ENCODE measurements around the gene RTN1.

DNA sequence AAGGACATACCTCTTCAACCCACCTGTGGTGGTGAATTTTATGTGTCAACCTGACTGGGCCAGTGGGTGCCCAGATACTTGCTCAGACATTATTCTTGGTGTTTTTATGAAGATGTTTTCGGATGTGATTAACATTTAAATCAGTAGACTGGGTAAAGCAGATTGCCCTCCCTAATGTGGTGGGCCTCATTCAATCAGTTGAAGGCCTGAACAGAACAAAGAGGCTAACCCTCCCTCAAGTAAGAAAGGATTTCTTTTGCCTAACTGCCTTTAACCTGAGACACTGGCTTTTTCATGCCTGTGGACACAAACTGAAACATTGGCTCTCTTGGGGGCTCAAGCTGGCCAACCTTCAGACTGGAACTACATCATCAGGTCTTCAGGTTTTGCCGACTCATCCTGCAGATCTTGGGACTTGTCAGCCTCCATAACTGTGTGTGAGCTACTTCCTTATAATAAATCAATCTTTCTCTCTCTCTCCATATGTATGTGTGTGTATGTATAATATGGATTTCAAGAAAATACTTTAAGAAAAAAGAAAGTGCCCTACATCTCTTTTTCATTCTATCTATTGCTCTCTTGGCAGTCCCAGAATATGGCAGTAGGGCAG lies 39.4 kb downstream of the RTN1 start:
- TF ChIP-seq EZH2 (IDR thresholded peaks at IDR 0.05; ENCODE audit: borderline replicate concordance) = no peak
- TF ChIP-seq, protein P1, sequence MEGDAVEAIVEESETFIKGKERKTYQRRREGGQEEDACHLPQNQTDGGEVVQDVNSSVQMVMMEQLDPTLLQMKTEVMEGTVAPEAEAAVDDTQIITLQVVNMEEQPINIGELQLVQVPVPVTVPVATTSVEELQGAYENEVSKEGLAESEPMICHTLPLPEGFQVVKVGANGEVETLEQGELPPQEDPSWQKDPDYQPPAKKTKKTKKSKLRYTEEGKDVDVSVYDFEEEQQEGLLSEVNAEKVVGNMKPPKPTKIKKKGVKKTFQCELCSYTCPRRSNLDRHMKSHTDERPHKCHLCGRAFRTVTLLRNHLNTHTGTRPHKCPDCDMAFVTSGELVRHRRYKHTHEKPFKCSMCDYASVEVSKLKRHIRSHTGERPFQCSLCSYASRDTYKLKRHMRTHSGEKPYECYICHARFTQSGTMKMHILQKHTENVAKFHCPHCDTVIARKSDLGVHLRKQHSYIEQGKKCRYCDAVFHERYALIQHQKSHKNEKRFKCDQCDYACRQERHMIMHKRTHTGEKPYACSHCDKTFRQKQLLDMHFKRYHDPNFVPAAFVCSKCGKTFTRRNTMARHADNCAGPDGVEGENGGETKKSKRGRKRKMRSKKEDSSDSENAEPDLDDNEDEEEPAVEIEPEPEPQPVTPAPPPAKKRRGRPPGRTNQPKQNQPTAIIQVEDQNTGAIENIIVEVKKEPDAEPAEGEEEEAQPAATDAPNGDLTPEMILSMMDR (IDR thresholded peaks at IDR 0.05; ENCODE audit: poor library complexity) = no peak
- TF ChIP-seq EZH2phosphoT487 (IDR thresholded peaks at IDR 0.05; ENCODE audit: low read depth, severe bottlenecking, unreplicated experiment) = no peak
